HG03196 (cell line): ENCODE data around the gene RYR3.

Source experiments
- ATAC-seq: cut with Tn5 transposase; IDR thresholded peaks from one replicate; pipeline ENCODE4 v1.9.1; 2021; ENCODE audit not compliant: unreplicated experiment

Gene RYR3

DNA sequence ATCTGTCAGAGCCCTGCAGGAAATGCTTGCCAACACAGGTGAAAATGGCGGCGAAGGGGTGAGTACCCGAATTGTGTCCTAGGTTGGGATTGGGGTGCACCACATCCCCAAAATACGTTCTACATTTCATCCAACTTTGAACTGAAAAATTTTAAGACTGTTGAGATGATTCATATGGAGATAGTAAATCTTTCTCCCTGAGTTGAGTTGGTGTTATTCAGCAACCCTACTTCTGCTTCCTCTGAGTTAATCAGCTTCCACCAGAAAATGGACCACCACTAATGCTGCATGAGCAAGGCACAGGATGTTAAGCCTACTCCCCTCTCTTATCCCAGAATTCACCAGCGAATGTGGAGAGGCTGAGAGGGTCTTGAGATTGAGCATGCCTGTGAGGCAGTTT, 192.9 kb downstream of the RYR3 start:
- ATAC-seq = no peak

DNA sequence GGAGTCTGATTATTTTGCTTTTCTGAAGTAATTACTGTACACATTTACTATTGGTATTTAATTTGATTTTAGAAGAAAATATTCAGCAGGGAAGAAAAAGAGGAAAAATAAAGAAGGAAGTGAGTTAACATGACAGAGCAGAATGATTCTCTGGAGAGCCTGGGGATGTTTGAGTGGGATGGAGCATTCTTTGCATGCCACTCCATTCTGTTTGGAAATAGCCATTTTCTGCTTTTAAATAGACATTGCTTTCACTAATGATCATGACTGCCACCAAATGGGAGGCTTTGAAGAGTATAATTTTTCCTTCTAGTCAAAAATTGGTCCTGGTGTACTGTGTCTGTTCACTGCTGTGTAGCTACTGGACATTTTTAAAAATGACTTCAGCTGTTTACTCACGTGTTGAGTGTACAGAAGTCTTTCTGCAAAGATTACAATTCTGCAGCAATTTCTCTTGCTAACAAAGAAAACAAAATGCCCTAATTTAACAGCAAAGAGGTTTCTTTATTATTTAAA, 196.1 kb downstream of the RYR3 start:
- no peak for ATAC-seq

DNA sequence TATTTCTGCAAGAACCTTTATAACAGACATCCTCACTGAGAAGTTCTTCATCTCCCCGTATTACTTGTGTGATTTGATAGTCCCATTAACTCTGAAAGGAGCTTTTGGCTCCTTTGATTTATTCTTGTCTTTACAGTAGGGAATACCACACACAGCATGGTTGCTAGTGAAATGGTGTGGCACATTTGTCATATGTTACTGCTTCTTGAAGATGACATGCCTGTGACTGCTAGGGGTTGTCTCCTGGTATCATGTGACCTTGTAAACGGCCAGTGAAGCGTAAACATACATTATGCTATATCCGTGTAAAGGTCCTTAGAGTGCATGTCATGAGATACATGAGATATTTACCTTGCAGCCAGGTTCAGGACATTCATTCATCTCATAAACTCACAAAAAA, 197.9 kb downstream of the RYR3 start:
- ATAC-seq = no peak

DNA sequence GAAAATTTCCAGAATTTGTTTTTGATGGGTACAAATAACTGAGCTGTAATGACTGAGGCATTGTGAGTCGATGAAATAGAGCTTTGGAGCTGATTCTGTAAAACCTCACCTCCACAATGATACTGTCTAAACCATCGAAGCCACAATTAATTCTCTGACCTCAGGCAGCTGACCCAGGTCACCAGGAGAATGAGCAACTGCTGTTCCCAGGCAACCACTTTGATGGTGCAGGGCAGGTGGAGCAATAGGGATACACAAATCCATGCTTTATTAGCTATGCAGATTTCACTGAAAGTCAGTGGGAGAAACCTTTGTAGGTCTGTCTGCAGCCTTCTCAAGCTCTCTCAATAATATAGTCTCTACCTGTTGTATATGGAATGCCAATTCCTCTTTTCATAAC, 204.4 kb downstream of the RYR3 start:
- ATAC-seq = no peak

DNA sequence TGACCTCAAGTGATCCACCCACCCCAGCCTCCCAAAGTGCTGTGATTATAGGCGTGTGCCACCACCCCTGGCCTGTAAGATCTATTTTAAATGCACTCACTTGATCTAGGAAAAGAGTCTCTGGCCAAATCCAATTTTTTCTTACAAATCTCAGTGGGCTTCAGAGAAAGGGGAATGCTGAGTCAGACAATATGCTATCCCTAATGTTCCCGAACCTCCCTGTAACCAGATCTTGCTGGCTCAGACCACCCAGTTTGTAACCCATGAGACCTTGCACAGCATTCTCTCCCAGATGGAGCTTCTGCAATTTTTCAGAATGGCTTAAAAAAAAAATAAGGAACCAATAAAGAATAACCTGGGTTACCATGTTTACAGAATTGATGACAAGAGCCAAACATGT, 205.8 kb downstream of the RYR3 start:
- no peak for ATAC-seq

DNA sequence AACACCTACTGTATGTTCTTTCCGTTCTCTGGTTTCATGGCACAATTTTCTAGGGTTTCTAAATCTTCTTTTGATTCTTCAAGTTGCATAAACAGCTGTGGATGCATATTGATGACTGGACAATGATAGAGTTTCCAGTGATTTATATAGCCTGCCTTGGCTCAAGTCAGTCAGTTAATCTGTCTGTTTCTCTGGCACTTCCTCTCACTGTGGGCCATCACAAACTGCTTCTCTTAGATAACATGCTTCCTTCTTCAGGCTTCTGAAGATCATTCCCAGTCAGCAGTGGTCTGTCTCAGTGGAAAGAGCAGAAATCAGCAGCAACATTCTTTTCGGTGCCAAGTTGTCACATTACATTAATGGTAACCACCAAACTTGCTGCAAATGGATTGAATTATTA, 207.2 kb downstream of the RYR3 start:
- no peak for ATAC-seq

DNA sequence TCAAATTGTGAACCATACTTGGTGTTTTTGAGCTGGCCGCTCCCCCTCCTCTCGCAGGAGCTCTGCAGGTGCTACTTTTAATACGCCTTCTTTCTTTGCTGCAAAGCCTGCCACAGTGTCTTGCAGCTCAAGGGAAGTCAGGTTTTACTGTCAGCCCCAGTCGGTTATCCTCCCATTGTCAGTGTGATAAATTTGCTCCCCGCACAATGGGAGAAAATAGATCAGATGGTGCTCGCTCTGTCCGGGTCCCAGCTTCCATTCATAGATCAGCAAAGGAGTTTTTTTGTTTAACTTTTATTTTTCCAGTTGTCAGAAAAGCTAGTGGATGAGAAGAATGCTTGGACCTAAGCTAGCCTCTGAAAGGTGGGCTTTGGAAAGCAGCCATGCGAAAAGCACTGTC, 207.7 kb downstream of the RYR3 start:
- ATAC-seq = no peak

DNA sequence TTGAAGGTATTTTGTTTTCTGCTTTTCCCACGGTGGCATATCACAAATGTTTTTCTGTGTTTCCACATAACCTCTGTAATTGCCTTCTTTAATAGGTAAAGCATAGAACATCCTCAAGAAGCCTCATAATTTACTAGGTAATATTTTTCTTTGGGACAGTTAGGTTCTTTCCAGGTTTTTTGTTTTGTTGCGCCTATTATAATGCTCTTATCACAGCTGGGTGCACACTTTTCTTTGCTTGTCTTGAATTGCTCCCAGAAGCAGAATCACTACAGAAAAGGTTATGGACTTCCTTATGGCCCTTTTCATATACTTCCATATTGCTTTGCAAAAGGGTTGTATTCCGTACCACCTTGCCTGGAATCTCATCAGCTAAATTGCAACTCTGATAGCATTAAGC, 213.5 kb downstream of the RYR3 start:
- ATAC-seq = no peak

DNA sequence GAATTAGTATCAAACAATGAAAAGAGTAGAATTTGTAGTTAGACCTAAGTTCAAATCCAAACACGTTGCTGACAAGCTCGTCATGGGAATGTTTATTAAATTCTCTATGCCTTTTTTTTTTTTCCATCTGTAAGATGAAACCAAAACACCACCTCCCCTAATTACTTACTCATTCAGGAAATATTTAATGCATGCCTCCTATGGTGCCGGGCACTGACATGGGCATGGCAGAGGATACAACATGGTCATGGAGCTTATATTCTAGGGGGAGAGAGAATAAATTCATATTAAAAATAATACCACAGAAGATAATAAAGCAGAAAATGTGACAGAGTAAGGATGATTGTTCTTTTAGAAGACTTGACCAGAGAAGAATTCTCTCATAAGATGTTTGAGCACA, 215.8 kb downstream of the RYR3 start:
- ATAC-seq = no peak

DNA sequence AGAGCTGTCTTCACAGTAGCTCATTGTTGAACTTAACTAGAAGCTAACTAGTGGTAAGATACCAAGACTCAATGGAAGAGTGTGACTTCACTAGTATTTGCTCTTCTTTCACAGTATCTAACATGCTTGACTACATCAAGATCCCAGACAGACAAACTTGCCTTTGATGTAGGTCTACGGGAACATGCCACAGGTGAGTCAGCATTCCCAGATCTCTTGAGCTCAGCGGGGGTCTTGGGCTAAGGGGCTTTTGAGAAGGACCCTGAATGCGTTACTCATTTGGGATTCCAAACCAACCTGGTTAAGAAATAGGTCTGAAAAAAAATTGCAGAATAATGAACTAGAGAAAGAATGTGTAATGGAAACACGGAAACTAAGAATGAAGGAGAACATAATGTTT, 222.4 kb downstream of the RYR3 start:
- ATAC-seq = no peak

DNA sequence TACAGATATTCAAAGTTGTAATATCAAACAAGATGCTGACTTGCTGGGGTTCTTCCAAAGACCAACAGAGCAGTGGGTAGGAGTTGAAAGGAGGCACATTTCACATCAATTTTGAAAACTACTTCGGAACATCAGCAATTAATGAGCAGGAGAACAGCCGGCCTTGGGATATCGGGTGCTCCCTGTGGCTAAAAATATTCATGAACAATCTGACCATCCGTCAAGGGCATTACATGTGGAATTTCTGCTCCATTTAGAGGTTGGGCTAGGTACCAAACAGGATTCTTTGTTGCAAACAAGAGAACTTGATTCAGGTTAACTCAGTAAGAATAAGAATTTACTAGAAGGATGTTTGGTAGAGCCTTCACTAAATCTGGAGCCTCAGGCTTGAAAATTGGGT, 223.9 kb downstream of the RYR3 start:
- no peak for ATAC-seq

DNA sequence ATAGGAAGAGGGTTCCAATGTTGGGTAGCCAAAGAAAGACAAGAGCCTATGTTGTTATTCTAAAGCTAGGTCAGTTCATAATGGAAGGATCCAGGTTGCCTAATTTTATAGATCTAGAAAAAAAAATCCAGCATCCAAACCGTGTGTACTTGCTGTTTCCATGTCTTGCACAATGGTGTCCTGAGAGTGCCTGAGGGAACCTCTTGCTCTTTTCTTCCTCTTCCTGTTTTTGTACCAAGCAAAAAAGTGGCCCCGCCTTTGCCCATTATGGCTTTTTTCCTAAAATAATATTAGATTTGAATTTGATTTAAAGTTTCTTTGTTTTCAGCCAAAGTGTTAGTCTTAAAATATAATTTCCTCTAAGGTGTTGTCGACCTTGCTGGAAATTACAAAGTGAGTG, 224.4 kb downstream of the RYR3 start:
- ATAC-seq = no peak

DNA sequence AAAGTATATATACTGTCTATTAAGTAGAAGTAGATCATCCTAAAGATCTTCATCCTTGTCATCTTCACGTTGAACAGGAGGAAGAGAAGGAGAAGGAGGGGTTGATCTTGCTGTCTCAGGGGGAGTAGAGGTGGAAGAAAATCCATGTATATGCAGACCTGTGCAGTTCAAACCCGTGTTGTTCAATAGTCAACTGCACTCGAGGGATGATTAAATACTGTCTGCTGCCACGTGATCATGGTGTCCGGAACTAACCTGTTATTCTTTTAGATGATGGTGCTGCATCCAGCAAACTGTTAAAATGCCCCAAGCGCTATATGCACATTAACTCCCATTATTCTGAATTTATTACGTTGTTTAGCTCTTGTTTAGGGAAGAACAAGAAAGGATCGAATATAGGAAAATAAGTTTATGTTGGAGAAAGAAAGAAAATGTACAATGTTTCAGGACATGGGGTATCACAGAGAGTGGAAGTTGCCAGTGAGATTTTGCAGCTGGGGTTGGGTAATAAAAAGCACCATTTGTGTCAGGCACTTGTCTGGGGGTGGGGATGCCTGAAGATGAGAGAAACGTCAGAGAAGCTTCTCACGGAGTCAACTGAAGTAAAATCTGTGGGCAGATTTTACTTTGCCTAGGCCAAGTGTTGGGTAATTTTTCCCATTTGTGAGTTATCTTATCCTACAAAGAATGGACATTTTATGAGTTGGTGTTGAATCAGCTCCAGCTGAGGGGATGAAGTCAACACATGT, 229.2 kb downstream of the RYR3 start:
- ATAC-seq = no peak

DNA sequence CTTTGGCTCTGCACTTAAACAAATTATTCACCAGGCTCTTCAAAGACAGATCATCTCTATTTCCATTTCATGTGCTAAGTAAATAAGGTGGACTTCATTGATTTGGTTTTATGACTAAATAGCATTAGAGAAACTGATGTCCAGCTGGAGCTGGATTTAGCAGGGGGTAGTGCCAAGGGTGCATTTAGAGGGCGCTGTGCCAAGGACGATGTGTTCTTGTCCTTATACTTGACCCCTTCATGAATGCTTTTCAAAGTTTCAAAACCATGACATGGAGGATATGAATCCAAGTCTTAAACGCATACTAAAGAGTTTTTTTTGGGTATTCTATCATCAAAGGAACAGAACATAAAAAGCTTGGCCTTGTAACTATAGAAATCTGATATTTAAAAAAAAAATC, 233.2 kb downstream of the RYR3 start:
- no peak for ATAC-seq

DNA sequence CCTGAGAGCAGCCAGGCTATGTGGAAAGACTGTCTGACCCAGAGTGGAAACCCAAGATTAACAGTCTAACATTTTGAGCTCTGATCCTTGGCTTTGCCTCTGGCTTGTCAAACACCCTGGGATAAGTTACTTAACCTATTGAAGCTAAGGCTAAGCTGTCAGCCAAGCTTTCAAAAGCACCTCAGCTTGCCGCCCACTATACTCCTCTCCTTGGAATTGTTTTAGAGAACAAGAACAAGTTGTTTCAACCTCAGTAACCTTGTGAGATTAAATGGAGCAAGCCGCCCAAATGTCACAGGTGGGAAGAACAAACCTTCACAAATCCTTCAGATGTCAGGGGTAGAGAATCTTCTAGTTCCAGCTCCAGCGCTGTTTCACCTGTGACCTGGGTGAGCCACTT, 235.1 kb downstream of the RYR3 start:
- ATAC-seq = no peak

DNA sequence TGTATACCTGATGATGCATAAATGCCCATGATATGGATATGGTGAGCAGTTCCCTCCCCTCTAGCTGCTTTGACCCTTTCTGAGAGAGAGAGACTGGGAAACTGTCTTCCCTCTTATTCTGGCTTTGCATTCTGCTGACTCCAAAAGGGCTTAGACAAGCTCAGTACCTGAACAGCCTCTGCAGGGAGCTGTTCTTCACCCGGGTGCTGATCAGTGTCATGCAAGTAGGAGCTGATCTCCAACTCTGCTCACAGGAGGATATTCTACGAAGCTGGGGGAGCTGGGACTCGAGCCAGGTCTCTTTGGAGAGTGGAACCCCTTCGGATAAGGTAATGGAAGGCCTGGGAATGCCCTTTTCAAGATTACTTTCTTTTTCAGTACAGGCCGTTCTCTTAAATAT, 237.1 kb downstream of the RYR3 start:
- no peak for ATAC-seq

DNA sequence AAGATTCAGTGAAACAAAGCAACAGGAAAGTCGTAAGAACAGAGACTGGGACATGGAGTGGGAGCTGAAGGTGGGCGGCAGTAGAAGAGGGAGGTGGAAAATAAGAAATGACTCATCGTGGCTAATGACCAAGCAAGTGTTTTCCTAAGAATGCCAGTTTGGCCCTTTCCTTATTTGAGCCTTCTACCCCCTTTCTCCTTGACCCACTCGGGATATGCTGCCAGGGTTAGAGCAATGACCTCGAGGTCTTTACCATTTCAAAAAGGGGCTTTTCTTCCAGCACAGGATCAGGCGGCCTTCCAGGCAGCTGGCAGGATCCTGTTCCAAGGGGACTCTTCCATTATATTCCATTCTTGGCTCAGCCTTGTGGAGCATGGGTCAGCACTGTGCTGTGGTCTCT, 241.1 kb downstream of the RYR3 start:
- ATAC-seq = no peak

DNA sequence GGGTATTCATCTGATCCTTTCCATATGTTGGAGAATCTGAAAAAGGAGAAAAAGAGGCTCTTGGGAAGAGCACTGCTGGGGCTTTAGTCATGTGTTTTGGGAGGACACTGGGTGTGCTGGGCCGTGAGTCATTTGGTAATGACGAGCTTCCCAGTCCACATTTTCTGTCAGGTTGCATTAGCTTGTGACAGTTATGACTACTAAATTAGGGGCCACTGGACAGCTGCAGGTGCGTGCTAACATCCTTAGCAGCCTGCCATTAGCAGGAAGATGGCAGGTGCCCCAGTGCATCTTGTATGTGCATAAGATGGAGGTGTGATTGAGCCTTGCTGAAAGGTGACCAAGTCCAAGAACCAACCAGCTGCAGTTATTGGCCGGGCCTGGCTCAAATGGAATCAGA, 242.4 kb downstream of the RYR3 start:
- no peak for ATAC-seq

DNA sequence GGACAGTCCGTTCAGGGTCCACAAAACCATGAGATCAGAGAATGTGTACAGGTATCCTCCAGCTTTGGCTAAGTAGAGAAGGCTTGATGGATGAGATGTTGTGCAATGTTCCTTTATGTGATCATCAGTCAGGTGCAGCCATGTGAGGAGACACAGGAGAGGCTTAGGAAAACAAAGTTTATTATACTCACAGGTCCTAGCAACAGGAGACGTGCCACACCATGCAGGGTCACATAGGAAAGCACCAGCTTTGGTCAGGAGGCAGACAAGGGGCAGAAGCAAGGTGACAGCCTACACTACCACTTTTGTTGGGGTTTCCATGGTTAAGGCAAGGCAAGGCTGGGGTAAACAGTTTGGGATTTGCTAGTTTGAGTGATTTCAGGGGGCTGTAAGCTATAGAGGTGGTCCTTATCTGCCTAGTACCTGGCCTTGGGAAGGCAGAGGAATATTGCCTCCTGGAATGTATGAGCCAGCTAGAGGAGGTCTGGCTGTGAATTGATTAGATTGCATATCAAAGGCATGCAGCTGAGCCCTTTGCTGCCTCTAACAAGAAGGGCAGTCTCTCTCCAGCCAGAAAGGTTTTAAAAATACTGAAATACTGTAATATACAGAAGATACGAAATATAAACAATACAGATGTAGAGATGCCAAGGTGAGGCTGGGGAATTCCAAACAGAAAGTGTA, 248.6 kb downstream of the RYR3 start:
- no peak for ATAC-seq

DNA sequence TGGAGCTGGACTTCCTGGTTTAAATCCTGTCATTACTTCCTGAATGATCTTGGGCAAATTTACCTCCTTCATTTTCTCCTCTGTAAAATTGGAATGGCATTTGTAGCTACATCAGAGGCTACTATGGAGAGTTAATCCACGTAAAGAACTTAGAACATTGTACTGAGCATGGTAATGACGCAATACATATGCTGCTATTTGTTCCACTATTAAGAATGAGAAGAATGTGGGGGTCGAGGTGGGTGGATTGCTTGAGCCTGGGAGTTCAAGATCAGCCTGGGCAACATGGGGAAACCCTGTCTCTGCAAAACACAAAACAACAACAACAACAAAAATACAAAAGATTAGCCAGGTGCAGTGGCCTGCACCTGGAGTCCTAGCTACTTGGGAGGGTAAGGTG, 250.6 kb downstream of the RYR3 start:
- no peak for ATAC-seq

DNA sequence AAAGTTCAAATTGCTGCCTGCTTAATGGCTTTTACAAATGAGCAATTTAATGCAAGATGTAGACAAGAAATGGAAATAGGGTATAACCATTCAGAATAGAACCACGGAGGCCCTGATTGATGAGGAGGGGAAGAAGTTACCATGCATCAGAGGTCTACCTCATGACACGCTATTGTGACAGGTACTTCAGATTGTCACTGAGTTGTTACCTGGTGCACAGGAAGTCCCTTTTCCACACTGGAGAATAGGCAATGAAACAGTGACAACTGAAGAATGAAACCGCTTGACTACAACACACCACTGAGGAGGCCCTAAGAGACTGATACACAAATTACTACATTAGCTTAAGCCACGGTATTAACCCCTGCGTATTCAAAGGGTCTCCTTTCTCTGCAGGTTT, 251.2 kb downstream of the RYR3 start:
- ATAC-seq = no peak

DNA sequence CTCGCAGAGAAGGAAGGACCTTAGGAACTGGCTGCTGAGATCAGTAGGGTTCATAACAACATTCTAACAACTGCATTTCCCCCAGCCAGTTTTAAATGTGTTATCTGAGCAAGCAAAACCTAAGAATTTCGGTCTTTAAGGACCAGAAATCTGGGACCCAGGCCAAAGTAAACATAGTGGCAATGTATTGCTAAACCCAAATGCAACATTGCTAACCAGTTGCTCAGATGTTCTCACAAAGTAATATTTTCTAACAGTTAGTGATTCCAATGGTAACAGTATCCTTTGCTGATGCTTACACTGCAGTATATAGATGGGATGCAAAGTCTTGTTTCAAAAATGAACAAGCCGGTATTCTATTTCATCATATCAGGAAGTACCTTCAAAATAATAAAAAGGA, 254.3 kb downstream of the RYR3 start:
- ATAC-seq = no peak

DNA sequence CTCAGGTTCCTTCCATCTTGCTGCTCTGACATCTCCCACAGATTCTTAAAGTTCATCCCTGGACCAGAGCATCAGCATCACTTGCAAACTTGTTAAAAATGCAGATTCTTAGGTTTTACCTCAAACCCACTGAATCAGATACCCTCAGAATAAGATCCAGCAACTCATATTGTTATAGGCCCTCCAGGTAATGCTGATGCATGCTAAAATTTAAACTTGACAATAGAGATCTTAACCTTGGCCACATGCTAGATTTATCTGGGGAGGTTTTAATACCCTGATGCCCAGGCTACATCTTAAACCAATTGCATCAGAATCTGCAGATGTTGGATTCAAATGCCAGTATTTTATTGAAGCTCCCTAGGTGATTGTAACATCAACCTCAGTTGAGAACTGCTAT, 256.9 kb downstream of the RYR3 start:
- ATAC-seq = no peak
